ENCODE results near the gene MDP1. TPM values are rescaled to one million over a fixed set of nuclear protein-coding genes. Genes with fewer than 3 reads are reported as not detected.
A peak's percentile ranks its signal among the peaks of the same experiment; 100 is the strongest.

MDP1 gene
- total RNA-seq, 1 donor from 2014 or later, result 17.4 TPM

- H3K36me3 Mint-ChIP-seq (ENCODE audit: low read depth, unreplicated experiment), result peaks cover 34% of the 10 kb centered on the region
These were observed 27.4 kb downstream of the MDP1 start, which contains the start of gene IPO4 for GRCh38 chr14:24188251-24189058. IPO4 (minus strand) TSS chr14:24188816; CDS start chr14:24188787, 29 bp downstream.

GRCh38 chr14:24187539-24187915, 28.3 kb downstream of the MDP1 start:
- H3K36me3 Mint-ChIP-seq (ENCODE audit: low read depth, unreplicated experiment), result peaks cover 33% of the 10 kb centered on the region
- DNase-seq (ENCODE audit: low spot score), result no peak
- H3K27me3 Mint-ChIP-seq (ENCODE audit: unreplicated experiment), result peaks cover 22% of the 10 kb centered on the region
- TF ChIP-seq CTCF (IDR thresholded peaks at IDR 0.05; ENCODE audit: unreplicated experiment), result no peak
- H3K27ac Mint-ChIP-seq (ENCODE audit: unreplicated experiment), result no peak overlapping the region
- peaks cover 13% of the 10 kb centered on the region for H3K4me1 Mint-ChIP-seq (ENCODE audit: unreplicated experiment)
- peak overlapping the region; percentile 90 for H3K4me3 Mint-ChIP-seq (ENCODE audit: unreplicated experiment)
- no peaks in the 10 kb centered on the region for H3K9me3 Mint-ChIP-seq (ENCODE audit: unreplicated experiment)

More at GRCh38 chr14:24188251-24189058, 27.4 kb downstream of the MDP1 start, which contains the start of gene IPO4:
- Mint-ChIP-seq H3K27me3 (ENCODE audit: unreplicated experiment) (peaks cover 24% of the 10 kb centered on the region), H3K4me3 (ENCODE audit: unreplicated experiment) (peak within 1 kb of the TSS; percentile 90), H3K27ac (ENCODE audit: unreplicated experiment) (peak within 1 kb of the TSS; percentile 79), H3K4me1 (ENCODE audit: unreplicated experiment) (peaks cover 11% of the 10 kb centered on the region), H3K9me3 (ENCODE audit: unreplicated experiment) (no peaks in the 10 kb centered on the region)
- peak; percentile 88 for DNase-seq (ENCODE audit: low spot score)
- TF ChIP-seq CTCF (IDR thresholded peaks at IDR 0.05; ENCODE audit: unreplicated experiment), result no peak

GRCh38 chr14:24186831-24187538, 28.9 kb downstream of the MDP1 start:
- Mint-ChIP-seq H3K27me3 (ENCODE audit: unreplicated experiment) (peaks cover 20% of the 10 kb centered on the region), H3K36me3 (ENCODE audit: low read depth, unreplicated experiment) (peaks cover 33% of the 10 kb centered on the region), H3K9me3 (ENCODE audit: unreplicated experiment) (no peaks in the 10 kb centered on the region), H3K4me3 (ENCODE audit: unreplicated experiment) (peak overlapping the region; percentile 73), H3K27ac (ENCODE audit: unreplicated experiment) (no peak overlapping the region), H3K4me1 (ENCODE audit: unreplicated experiment) (peaks cover 14% of the 10 kb centered on the region)
- no peak for TF ChIP-seq CTCF (IDR thresholded peaks at IDR 0.05; ENCODE audit: unreplicated experiment)
- no peak for DNase-seq (ENCODE audit: low spot score)

GRCh38 chr14:24185741-24186140, 30.1 kb downstream of the MDP1 start:
- peaks cover 23% of the 10 kb centered on the region for H3K27me3 Mint-ChIP-seq (ENCODE audit: unreplicated experiment)
- H3K4me1 Mint-ChIP-seq (ENCODE audit: unreplicated experiment), result peaks cover 18% of the 10 kb centered on the region
- H3K4me3 Mint-ChIP-seq (ENCODE audit: unreplicated experiment), result no peak overlapping the region
- no peak for DNase-seq (ENCODE audit: low spot score)
- H3K27ac Mint-ChIP-seq (ENCODE audit: unreplicated experiment), result no peak overlapping the region
- no peaks in the 10 kb centered on the region for H3K9me3 Mint-ChIP-seq (ENCODE audit: unreplicated experiment)
- no peak for TF ChIP-seq CTCF (IDR thresholded peaks at IDR 0.05; ENCODE audit: unreplicated experiment)
- H3K36me3 Mint-ChIP-seq (ENCODE audit: low read depth, unreplicated experiment), result peaks cover 31% of the 10 kb centered on the region

All from endothelial cell (in vitro differentiated cells).